GM21717 (cell line): ENCODE results near the gene MAPK8IP1.
"Not testable (repeated sequence)": the region's sequence is repeated elsewhere in the genome, so short reads cannot be mapped to it uniquely, and the experiment has no call there.

Source experiments
- ATAC-seq: cut with Tn5 transposase; IDR thresholded peaks from one replicate; pipeline ENCODE4 v1.9.1; 2021; ENCODE audit warnings: mild to moderate bottlenecking, moderate library complexity; ENCODE audit not compliant: unreplicated experiment

Gene MAPK8IP1

GRCh38 chr11:45889555-45889954 lies 4.1 kb downstream of the MAPK8IP1 start:
- no peak for ATAC-seq

GRCh38 chr11:45889966-45890365 lies 4.5 kb downstream of the MAPK8IP1 start:
- no peak for ATAC-seq

GRCh38 chr11:45890886-45891550 lies 5.6 kb downstream of the MAPK8IP1 start:
- ATAC-seq: no peak

- ATAC-seq: no peak
These were observed 7.4 kb downstream of the MAPK8IP1 start for GRCh38 chr11:45892856-45893255.

- ATAC-seq: no peak
These were observed 9.2 kb downstream of the MAPK8IP1 start for GRCh38 chr11:45894555-45895247.

GRCh38 chr11:45895553-45896259 lies 10.3 kb downstream of the MAPK8IP1 start:
- ATAC-seq: no peak

GRCh38 chr11:45896422-45896984 lies 11.1 kb downstream of the MAPK8IP1 start:
- ATAC-seq: no peak

- ATAC-seq: no peak
These were observed 12.1 kb downstream of the MAPK8IP1 start for GRCh38 chr11:45897556-45897955.

GRCh38 chr11:45899086-45899447 lies 13.6 kb downstream of the MAPK8IP1 start:
- no peak for ATAC-seq

GRCh38 chr11:45899448-45900174 lies 14.2 kb downstream of the MAPK8IP1 start:
- ATAC-seq: no peak

GRCh38 chr11:45900175-45900800 lies 14.8 kb downstream of the MAPK8IP1 start:
- ATAC-seq: not testable (repeated sequence)

- no peak for ATAC-seq
These were observed 15.6 kb downstream of the MAPK8IP1 start for GRCh38 chr11:45900916-45901617.

GRCh38 chr11:45901626-45902025 lies 16.2 kb downstream of the MAPK8IP1 start:
- ATAC-seq: no peak

GRCh38 chr11:45902452-45903380 lies 17.3 kb downstream of the MAPK8IP1 start:
- no peak for ATAC-seq

- ATAC-seq: no peak
These were observed 19.0 kb downstream of the MAPK8IP1 start for GRCh38 chr11:45904309-45904915.

- no peak for ATAC-seq
These were observed 19.6 kb downstream of the MAPK8IP1 start for GRCh38 chr11:45905095-45905494.

- not testable (repeated sequence) for ATAC-seq
These were observed 20.1 kb downstream of the MAPK8IP1 start for GRCh38 chr11:45905576-45905975.

GRCh38 chr11:45906096-45906682 lies 20.7 kb downstream of the MAPK8IP1 start:
- ATAC-seq: no peak
